Right cardiac atrium (tissue), 5 donors: ENCODE results near the gene SERTAD1. TPM values are rescaled to one million over a fixed set of nuclear protein-coding genes. Genes with fewer than 3 reads are reported as not detected.

Source experiments
- ATAC-seq, 2 donors: fragments of 200-7000 bp; cut with Tn5 transposase; one replicate each; pipeline versions ENCODE4 v1.8.0 to v1.9.1; 2020; ENCODE audit warnings: moderate library complexity in 2 of 2, mild to moderate bottlenecking in 1 of 2
- DNase-seq, 3 donors: peaks; one replicate each; pipeline ENCODE4 v3.0.0-alpha.2; 2020
- H3K27ac ChIP-seq: one replicate; pipeline ENCODE4 v1.5.1; 2013; ENCODE audit warnings: mild to moderate bottlenecking, low read length, control low read depth, moderate library complexity
- H3K27me3 ChIP-seq: one replicate; pipeline ENCODE4 v1.6.1; 2013; ENCODE audit not compliant: control insufficient read depth, insufficient read depth
- H3K4me1 ChIP-seq: one replicate; pipeline ENCODE4 v1.6.1; 2013; ENCODE audit warnings: low read length; ENCODE audit not compliant: control insufficient read depth, insufficient read depth
- H3K4me3 ChIP-seq: one replicate; pipeline ENCODE4 v1.5.1; 2013; ENCODE audit warnings: low read length, control low read depth
- H3K9me3 ChIP-seq: one replicate; pipeline ENCODE4 v1.6.1; 2013; ENCODE audit warnings: low read length; ENCODE audit not compliant: control insufficient read depth
- WGBS: extraction: QIAGEN DNeasy Blood & Tissue Kit; methylation state at CpG from one replicate; pipeline ENCODE4 v1.1.7; 2013; 5-methylcytosine and 5-hydroxymethylcytosine counted together
- intact Hi-C, 4 donors: fragments of 100-400 bp; cut with DNase I; formaldehyde crosslinking; loops; one replicate each; pipeline versions ENCODE4 v1.11.0 to v1.14.0; 2022 to 2023
- polyA plus RNA-seq: library from polyadenylated mRNA; stranded (reverse); fragments of 200-250 nt; gene quantifications from one replicate; pipeline ENCODE4 v1.2.3, GENCODE V29; 2013
- total RNA-seq, 4 donors: library from RNA; stranded (reverse); fragmentation: NEBNext Ultra II Directional; extraction: Animal tissue kit (Norgen Biotek cat#: 25700); gene quantifications; one replicate each; pipeline ENCODE4 v1.2.1, GENCODE V29; 2021
- donor health status: healthy with polysubstance abuse.
- donor health status: DM: no; HTN: yes; CAD: no.
- donor health status: DM: no; HTN: no; CAD: no.
- donor health status: DM: no; HTN: yes; CAD: no; lungs with severe emphysema.
- donor health status: DM: yes; HTN: yes; CAD: no.

Gene SERTAD1
- total and polyA plus RNA-seq, 5 donors, result 8.9 to 18.4 (median 10.3) TPM

DNA sequence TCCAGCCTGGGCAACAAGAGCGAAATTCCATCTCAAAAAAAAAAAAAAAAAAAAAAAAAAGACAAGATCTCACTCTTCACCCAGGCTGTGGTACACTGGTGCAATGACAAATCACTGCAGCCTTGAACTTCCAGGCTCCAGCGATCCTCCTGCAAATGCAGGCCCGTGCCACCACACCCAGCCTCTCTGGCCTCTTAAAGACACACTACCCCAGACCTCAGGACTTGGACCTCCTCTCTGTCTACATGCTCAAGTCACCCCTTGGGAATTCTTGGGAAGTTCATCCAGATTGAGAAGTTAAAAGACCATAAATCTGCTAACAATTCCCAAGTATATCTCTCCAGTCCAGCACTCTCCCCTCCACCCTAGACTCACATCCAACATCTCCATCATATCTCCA lies 25.2 kb downstream of the SERTAD1 start:
- Histone ChIP-seq H3K27ac (no peak overlapping the region), H3K4me3 (no peak overlapping the region), H3K4me1 (no peaks in the 10 kb centered on the region), H3K27me3 (no peaks in the 10 kb centered on the region), H3K9me3 (no peaks in the 10 kb centered on the region)
- intact Hi-C loops, result no loop called here
- peak in 1 of 3 donors; percentile 52 for DNase-seq
- ATAC-seq, result no peak
- 43% methylated on average over 2 of the region's 3 CpGs for WGBS

GRCh38 chr19:40398417-40399131 lies 27.2 kb downstream of the SERTAD1 start:
- no peak overlapping the region for H3K27ac ChIP-seq
- H3K9me3 ChIP-seq, result no peaks in the 10 kb centered on the region
- DNase-seq (peak; percentile 54 to 79 (median 74)), ATAC-seq (peak in 1 of 2 donors; percentile 46)
- no peak overlapping the region for H3K4me3 ChIP-seq
- H3K4me1 ChIP-seq, result no peaks in the 10 kb centered on the region
- intact Hi-C loops, result no loop called here
- 53% methylated on average over 49 of the region's 49 CpGs for WGBS
- no peaks in the 10 kb centered on the region for H3K27me3 ChIP-seq

DNA sequence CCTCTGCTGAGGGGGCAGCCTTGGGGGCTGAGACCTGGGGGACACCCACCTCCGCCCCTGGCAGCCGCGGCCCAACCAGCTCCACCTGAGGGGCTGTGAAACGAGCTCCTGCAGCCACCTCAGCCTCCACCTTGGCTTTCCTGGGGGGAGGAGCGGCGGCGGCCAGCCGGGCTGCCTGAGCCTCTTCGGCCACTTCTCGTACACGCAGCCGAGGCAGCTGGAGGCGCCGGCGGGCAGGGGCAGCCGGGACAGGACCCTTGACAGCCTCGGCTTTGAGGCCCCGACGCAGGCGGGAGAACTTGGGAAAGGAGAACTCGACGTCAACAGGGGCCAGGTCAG lies 28.3 kb downstream of the SERTAD1 start:
- no peak for ATAC-seq
- intact Hi-C loops, result no loop called here
- Histone ChIP-seq H3K27me3 (no peaks in the 10 kb centered on the region), H3K4me3 (no peak overlapping the region), H3K27ac (no peak overlapping the region), H3K9me3 (no peaks in the 10 kb centered on the region), H3K4me1 (no peaks in the 10 kb centered on the region)
- WGBS, result 95% methylated on average over 22 of the region's 22 CpGs
- DNase-seq, result no peak

DNA sequence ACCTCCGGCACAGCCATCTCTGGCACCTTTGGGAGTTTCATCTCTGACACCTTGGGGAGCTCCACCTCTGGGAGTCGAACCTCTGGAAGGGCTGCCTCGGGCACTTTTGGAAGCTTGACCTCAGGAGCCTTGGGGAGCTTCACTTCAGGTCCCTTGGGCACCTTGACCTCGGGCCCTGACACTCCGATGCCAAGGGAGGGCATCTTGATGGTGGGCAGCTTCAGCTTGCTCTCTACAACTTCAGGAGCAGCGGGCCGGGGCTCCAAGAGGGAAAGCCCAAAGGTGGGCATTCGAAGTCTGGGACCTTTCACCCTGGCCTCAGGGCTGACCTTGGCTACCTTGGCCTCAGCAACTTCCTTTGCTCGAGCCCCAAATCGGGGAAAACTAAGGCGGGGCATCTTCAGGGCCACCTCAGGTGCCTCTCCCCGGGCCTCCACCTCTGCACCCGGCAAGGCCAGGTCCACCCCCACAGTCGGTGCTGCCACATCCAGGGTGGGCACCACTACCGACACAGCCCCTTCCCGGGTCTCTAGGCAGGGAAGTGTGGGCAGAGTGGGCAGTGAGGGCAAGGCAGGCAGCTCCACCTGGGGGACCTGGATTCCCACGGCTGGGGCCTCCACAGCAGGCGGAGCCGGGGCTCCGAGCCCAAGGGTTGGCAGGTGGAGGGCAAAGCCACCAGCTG lies 28.8 kb downstream of the SERTAD1 start:
- Histone ChIP-seq H3K9me3 (no peaks in the 10 kb centered on the region), H3K4me1 (no peaks in the 10 kb centered on the region), H3K4me3 (no peak overlapping the region), H3K27me3 (no peaks in the 10 kb centered on the region), H3K27ac (no peak overlapping the region)
- peak in 1 of 3 donors; percentile 34 for DNase-seq
- 93% methylated on average over 20 of the region's 20 CpGs for WGBS
- ATAC-seq, result no peak
- intact Hi-C loops, result no loop called here

DNA sequence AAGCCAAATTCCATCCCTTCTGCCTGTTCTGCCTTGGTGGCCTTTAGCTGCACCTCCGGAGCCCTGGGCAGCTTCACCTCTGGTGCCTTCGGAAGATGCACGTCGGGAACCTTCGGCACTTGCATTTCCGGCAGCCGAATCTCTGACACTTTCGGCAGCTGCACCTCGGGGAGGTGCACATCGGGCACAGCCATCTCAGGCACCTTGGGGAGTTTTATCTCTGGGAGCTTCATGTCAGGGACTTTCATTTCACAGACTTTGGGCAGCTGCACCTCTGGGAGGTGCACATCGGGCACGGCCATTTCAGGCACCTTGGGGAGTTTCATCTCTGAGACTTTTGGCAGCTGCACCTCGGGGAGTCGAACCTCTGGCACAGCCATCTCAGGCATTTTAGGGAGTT lies 29.8 kb downstream of the SERTAD1 start:
- H3K27ac ChIP-seq, result no peak overlapping the region
- H3K4me1 ChIP-seq, result no peaks in the 10 kb centered on the region
- ATAC-seq (no peak), DNase-seq (no peak)
- no peaks in the 10 kb centered on the region for H3K27me3 ChIP-seq
- no peaks in the 10 kb centered on the region for H3K9me3 ChIP-seq
- intact Hi-C loops, result no loop called here
- 89% methylated on average over 14 of the region's 14 CpGs for WGBS
- no peak overlapping the region for H3K4me3 ChIP-seq

DNA sequence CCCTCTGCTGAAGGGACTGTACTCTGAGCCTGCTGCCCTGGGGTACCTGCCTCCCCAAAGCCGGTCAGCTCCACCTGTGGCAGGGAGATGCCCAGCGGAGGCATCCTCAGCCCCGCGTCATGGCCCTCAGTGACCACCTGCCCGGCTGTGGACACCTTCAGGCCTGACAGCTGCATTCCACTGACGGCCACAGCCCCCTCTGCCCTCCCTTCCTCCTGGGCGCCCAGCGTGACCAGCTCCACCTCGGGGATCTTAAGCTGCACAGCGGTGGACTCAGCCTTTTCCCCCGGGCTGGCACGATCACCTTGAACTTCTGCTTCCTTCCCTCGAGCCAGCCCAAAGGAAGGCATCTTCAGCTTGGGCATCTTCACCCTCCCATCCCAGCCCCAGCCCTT lies 31.0 kb downstream of the SERTAD1 start:
- H3K4me3 ChIP-seq, result no peak overlapping the region
- WGBS, result 81% methylated on average over 13 of the region's 13 CpGs
- DNase-seq (peak in 1 of 3 donors; percentile 17), ATAC-seq (no peak)
- intact Hi-C loops, result no loop called here
- H3K9me3 ChIP-seq, result no peaks in the 10 kb centered on the region
- H3K4me1 ChIP-seq, result no peaks in the 10 kb centered on the region
- H3K27me3 ChIP-seq, result no peaks in the 10 kb centered on the region
- no peak overlapping the region for H3K27ac ChIP-seq

DNA sequence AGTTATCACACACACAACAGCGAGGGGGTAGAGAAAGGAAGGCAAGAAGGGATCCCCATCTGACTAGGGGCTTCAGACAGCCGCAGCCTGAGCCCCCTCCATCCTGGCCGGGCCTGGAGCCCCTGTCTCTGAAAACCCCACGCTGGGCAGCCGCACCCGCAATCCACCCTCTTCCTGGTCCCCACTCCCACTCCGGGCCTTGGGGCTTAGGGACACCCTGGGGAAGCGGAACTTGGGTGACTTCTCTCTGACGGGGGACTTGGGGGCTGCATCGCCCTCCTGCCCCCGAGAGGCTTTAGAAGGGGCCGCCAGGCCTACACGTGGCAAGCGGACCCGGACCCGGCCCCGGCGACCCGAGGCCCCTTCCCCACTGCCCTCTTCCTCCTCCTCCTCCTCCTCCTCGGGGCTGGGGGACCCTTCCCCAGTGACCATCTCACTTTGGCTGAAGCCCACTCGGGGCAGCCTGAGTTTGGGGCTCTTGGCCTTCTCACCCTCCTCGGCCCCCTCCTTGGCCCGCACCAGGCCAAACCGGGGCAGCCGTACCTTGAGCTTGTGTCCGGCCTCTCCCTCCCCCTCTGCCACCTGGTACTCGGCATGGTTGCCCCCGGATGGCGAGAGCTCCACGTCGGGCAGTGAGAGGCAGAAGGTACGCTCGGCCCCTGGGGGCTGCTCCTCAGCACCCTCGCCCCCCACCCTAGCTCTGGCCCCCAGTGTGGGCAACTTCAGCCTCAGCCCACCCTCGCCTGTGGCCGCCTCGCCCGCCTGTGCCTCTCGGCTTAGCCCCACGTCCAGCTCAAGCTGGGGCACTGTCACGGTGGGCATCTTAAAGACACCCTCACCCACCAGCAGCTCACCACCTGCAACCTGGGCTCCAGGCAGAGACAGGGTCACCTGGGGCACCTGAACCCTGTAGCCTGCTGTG lies 31.6 kb downstream of the SERTAD1 start:
- H3K4me1 ChIP-seq, result no peaks in the 10 kb centered on the region
- H3K4me3 ChIP-seq, result no peak overlapping the region
- WGBS, result 92% methylated on average over 41 of the region's 41 CpGs
- intact Hi-C loops, result no loop called here
- peak in 1 of 3 donors; percentile 46 for DNase-seq
- H3K27me3 ChIP-seq, result no peaks in the 10 kb centered on the region
- H3K27ac ChIP-seq, result no peak overlapping the region
- H3K9me3 ChIP-seq, result no peaks in the 10 kb centered on the region
- no peak for ATAC-seq

DNA sequence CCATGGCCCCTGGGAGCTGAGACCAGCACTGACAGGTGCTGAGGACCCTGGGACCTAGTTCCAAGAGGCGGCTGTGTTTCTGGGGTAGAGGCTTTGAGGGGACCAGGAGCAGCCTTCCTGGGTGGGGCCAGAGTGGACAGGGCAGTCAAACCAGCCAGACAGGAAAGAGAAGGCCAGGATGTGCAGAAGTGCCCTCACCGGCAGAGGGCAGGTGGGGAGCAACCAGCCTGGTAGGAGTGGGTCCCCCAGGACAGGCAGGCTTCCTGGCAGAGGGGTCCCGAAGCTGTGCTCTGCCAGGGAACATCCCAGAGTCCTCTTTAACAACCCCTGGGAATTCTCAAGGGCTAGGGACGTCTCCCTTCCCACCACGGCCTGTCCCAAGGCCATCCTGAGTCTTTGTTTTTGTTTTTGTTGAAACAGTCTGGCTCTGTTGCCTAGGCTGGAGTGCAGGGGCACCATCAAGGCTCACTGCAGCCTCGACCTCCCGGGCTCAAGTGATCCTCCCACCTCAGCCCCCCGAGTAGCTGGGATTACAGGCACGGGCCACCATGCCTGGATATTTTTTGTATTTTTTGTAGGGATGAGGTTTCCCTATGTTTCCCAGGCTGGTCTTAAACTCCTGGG lies 32.8 kb downstream of the SERTAD1 start:
- DNase-seq (peak in 1 of 3 donors; percentile 53), ATAC-seq (peak; percentile 22 to 46)
- H3K27ac ChIP-seq, result no peak overlapping the region
- no peaks in the 10 kb centered on the region for H3K9me3 ChIP-seq
- no peak overlapping the region for H3K4me3 ChIP-seq
- intact Hi-C loops, result no loop called here
- H3K4me1 ChIP-seq, result no peaks in the 10 kb centered on the region
- WGBS, result 45% methylated on average over 9 of the region's 9 CpGs
- H3K27me3 ChIP-seq, result no peaks in the 10 kb centered on the region

DNA sequence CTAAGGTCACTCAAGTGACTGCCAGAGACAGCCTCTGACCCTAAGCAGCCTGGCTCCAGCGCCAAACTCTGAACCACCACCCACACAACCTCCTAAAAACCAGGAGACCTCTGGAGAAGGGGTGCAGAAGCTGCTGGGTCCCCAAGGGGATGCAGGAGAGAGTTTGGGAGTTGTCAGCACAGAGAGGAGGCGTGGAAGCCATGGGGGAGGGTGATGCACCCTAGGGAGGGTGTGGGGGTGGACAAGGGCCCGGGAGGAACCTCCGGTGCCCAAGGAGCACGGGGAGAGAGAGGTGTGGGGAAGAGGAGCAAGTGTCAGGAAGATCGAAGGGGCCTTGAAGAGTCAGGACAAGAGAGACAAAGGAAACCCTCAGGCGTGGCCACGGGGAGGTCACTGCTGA lies 33.7 kb downstream of the SERTAD1 start:
- no peak overlapping the region for H3K4me3 ChIP-seq
- H3K27ac ChIP-seq, result no peak overlapping the region
- no peaks in the 10 kb centered on the region for H3K27me3 ChIP-seq
- H3K9me3 ChIP-seq, result no peaks in the 10 kb centered on the region
- DNase-seq (peak in 1 of 3 donors; percentile 5), ATAC-seq (no peak)
- 65% methylated on average over 8 of the region's 8 CpGs for WGBS
- no peaks in the 10 kb centered on the region for H3K4me1 ChIP-seq
- intact Hi-C loops, result no loop called here

GRCh38 chr19:40390084-40390742 lies 35.6 kb downstream of the SERTAD1 start, which contains the start of gene HIPK4:
HIPK4 (minus strand) TSS chr19:40390181; CDS start chr19:40389902, 279 bp downstream.
- 86% methylated on average over 10 of the region's 10 CpGs for WGBS
- intact Hi-C loops, result no loop called here

More at GRCh38 chr19:40390084-40390742, 35.6 kb downstream of the SERTAD1 start, which contains the start of gene HIPK4:
- H3K4me3 ChIP-seq, result no peak within 1 kb of the TSS
- no peak for ATAC-seq
- DNase-seq, result peak in 1 of 3 donors; percentile 19
- H3K4me1 ChIP-seq, result no peaks in the 10 kb centered on the region
- no peaks in the 10 kb centered on the region for H3K27me3 ChIP-seq
- no peaks in the 10 kb centered on the region for H3K9me3 ChIP-seq
- H3K27ac ChIP-seq, result no peak within 1 kb of the TSS
